Measurements from ENCODE around the gene NFAM1.

DNA sequence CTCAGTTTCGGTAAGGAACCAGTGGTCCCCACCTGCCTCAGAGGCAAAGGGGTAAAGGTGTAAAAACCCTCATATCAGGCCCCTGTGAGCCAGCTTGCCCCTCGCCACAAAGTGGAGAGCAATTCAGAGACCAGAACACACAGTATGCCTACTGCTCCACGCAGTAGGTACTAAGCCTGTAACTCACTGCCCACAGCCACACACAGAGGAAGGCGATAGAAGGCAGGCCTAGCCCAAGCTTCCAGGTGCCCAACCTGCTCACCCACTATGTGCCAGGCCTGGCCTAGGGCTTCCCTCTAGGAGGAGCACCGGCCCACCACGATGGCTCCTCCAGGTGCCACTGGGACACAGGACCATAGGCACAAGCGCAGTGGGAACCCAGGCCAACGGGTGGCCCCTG is 98.7 kb downstream of the NFAM1 start:
- TF ChIP-seq, protein P1, sequence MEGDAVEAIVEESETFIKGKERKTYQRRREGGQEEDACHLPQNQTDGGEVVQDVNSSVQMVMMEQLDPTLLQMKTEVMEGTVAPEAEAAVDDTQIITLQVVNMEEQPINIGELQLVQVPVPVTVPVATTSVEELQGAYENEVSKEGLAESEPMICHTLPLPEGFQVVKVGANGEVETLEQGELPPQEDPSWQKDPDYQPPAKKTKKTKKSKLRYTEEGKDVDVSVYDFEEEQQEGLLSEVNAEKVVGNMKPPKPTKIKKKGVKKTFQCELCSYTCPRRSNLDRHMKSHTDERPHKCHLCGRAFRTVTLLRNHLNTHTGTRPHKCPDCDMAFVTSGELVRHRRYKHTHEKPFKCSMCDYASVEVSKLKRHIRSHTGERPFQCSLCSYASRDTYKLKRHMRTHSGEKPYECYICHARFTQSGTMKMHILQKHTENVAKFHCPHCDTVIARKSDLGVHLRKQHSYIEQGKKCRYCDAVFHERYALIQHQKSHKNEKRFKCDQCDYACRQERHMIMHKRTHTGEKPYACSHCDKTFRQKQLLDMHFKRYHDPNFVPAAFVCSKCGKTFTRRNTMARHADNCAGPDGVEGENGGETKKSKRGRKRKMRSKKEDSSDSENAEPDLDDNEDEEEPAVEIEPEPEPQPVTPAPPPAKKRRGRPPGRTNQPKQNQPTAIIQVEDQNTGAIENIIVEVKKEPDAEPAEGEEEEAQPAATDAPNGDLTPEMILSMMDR (IDR thresholded peaks at IDR 0.05), result no peak
- TF ChIP-seq POLR2AphosphoS5 (IDR thresholded peaks at IDR 0.05) (no peak), POLR2A (IDR thresholded peaks at IDR 0.05) (no peak)
